H1 (cell line): ENCODE results near the gene PPEF2.

Experiments
- CREB1 ChIP-seq: IDR thresholded peaks from 2 replicates; pipeline ENCODE4 v1.6.1; 2012; ENCODE audit warnings: inconsistent platforms
- EZH2 ChIP-seq: fragments of 200-600 bp; sonication (generic); IDR thresholded peaks from 2 replicates; pipeline ENCODE4 v1.7.1; 2012; ENCODE audit warnings: low read depth, mild to moderate bottlenecking, moderate library complexity, low read length, inconsistent platforms; ENCODE audit not compliant: severe bottlenecking
- POLR2A ChIP-seq, 2 experiments: IDR thresholded peaks; 1 replicate in 1 of 2; 2 replicates in 1 of 2; pipeline ENCODE4 v1.6.1; 2011; ENCODE audit warnings: low read depth in 2 of 2, low read length in 2 of 2, mild to moderate bottlenecking in 2 of 2; ENCODE audit errors: control extremely low read depth in 1 of 2
- TF ChIP-seq, protein P1 (sequence below), 3 experiments: IDR thresholded peaks; 1 replicate in 2 of 3; 2 replicates in 1 of 3; pipeline versions ENCODE4 v1.5.1 to v1.6.1; 2011; ENCODE audit warnings: low read length in 3 of 3, mild to moderate bottlenecking in 3 of 3, inconsistent platforms in 2 of 3, low read depth in 1 of 3, moderate library complexity in 1 of 3; ENCODE audit not compliant: insufficient read depth in 1 of 3; ENCODE audit errors: control extremely low read depth in 1 of 3

DNA sequence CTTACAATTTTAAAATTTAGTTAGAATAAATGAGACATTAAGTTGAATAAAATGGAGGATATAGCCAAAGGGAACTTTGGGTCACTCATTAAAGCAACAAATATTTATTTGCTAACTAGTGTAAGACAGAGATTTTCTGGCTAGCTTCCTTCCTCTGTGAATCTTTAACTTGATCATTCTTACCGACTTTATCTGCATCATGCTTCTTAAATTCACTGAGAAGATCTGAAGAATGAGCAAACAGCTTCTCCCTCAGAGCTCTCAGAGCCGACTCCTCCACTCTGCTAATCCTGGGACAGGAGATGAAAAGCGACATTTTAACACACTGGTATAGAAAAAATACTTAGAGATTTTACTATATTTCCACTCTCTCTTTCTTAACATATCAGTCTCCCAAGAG is 35.1 kb downstream of the PPEF2 start:
- TF ChIP-seq, protein P1, sequence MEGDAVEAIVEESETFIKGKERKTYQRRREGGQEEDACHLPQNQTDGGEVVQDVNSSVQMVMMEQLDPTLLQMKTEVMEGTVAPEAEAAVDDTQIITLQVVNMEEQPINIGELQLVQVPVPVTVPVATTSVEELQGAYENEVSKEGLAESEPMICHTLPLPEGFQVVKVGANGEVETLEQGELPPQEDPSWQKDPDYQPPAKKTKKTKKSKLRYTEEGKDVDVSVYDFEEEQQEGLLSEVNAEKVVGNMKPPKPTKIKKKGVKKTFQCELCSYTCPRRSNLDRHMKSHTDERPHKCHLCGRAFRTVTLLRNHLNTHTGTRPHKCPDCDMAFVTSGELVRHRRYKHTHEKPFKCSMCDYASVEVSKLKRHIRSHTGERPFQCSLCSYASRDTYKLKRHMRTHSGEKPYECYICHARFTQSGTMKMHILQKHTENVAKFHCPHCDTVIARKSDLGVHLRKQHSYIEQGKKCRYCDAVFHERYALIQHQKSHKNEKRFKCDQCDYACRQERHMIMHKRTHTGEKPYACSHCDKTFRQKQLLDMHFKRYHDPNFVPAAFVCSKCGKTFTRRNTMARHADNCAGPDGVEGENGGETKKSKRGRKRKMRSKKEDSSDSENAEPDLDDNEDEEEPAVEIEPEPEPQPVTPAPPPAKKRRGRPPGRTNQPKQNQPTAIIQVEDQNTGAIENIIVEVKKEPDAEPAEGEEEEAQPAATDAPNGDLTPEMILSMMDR (IDR thresholded peaks at IDR 0.05; ENCODE audit: control extremely low read depth in 1 of 3, insufficient read depth in 1 of 3, low read depth in 1 of 3, low read length in 3 of 3), result no peak
- TF ChIP-seq EZH2 (no peak), POLR2A (IDR thresholded peaks at IDR 0.05; ENCODE audit: control extremely low read depth in 1 of 2, low read depth in 2 of 2, low read length in 2 of 2) (no peak), CREB1 (no peak)
